NCI-H748 treated with DMSO at 0.1 percent for 48 hours (cell line): ENCODE data around the gene LHX3.

ENCODE experiments used
- DNase-seq: peaks from one replicate; lab custom pipeline; 2025; lab: John Stamatoyannopoulos, UW

Gene LHX3

DNA sequence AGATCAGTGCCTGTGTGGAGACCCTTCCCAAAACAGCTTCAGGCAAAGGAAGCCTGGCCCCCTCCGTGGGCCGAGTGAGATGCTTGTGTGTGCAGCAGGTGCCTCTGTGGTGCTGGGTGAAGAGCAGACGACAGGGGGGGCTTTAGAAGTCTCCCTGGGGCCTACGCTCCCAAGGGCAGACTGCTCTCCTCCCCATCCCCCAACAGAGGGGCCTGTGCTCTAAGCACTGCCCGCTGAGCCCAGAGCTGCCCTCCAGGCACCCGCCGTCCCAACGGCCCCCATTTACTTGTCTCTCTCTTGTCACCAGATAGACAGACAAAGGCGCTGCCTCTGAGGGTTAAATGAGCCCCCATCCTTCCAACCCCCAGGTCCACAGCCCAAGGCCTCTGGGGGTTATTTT, 2.7 kb upstream of the LHX3 start:
- DNase-seq = no peak

DNA sequence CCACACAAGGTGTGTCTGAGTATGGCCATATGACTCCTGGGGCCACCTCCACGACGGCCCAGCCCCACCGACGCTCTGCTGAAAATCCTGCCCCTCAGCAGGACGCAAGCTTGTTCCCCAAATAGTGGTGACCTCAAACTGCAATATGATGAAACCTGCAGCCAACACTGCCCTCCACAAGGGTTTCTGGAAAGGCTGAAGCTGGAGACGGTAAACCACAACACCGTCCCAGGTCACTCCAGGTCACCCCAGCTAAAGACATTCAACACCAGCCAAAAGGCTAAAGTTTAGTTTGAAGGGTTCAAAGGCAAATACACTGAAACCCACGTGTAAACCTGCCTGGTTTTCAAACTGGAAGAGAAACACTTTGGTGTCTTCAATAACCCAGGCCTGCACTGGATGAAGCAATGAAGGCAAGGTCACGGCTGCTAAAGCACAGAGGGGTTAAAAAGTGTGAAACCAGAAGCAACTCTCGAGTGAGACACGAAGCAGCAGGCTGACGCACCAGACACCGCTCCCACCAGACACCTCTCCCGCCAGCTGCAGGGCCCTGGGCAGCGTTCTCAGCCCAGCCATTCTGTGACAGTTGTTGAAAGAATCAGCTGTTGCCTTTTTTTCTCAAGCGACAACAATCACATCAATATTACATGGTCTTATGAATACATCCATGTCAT, 1.8 kb upstream of the LHX3 start:
- no peak for DNase-seq

DNA sequence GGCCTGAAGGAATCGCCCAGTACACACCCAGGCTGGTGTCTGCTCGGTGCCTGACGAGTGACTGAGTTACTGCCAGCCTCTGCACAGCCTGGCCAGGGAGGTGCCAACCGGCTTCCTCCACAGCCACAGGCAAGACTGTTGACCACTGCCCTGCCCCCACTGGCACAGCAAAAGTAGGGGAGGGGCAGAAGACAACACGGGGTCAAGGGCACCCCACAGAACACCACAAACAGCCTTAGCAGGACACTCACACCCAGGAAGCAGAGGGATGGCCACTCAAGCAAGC, 722 bp upstream of the LHX3 start:
- DNase-seq = no peak

GRCh38 chr9:136204145-136204805, 653 bp downstream of the LHX3 start:
- no peak for DNase-seq

DNA sequence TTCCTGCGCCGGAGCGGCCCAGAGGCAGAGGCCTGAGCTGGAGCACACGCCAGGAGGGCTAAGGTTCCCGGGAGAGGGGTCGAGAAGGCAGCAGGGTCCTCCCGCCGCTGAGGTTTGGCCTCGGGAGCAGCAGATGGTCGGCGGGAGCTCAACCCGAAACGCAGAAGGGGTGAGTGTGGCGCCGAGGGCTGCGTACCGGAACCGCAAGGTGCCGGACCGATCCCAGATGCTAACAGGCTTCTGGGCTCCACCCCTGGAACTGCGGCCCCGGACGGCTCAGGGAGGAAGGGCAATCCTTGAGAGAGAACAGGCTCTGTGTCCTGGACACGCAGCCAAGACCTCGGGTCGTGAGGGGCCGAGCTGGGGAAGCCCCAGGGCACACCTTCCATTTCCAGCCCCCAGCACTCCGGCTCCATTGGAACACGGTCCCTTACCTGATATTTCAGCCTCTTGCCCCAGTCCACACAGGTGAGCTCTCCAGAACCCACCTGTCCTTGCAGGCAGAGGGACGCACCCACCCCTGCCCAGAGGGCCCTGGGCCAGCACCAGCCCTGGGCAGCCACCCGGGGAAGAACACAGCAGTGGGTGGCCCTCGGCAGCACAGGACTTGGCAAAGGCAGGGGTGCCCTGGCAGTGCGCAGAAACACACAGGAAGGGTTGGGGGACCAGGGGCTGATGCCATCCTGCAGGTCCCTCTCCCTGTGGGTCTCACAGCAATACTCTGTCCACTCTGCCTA, 1.4 kb downstream of the LHX3 start:
- DNase-seq = no peak

- no peak for DNase-seq
Observed at GRCh38 chr9:136202454-136203407, 2.2 kb downstream of the LHX3 start.

DNA sequence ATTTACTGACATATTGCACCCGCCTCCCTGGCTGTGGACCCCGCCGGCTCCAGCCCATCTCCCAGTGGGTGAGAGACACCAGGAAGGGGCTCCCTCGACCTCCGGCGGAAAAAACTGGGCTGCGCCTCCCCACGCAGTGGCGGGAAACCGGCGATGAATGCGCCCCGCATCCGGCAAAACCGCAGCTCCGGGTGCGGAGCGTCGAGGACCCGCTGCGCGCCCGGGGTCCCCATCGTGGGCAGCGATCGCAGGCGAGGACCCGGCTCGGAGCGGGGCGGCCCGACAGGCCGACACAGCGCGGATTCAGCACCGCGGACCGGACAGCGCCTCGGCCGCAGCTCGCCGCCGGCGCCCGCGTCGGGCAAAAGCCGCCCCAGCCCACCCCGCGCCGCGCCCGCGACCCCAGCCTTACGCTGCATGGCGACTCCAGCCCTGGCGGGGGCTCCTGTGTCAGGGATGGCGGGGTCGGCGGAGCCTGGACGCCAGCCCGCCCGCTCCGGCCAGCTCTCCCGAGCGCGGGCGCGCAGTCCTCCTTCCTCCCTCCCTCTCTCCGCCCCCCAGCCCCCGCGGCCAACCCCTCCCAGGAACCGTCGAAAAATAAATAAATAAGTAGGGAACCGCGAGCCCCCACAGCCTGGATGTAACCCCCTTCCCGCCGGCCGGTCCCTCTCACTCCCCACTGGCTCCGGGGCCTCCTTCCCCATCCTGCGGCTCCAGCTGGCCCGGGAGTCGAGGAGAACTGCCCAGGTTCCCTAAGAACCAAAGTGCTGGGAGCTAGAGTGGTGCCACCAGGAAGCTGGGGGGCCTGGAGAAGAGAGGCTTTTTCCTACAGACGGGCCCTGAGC, 3.1 kb downstream of the LHX3 start:
- no peak for DNase-seq

GRCh38 chr9:136201174-136201573, 3.8 kb downstream of the LHX3 start:
- no peak for DNase-seq

GRCh38 chr9:136200424-136200823, 4.5 kb downstream of the LHX3 start:
- no peak for DNase-seq

GRCh38 chr9:136199391-136200288, 5.3 kb downstream of the LHX3 start:
- no peak for DNase-seq

DNA sequence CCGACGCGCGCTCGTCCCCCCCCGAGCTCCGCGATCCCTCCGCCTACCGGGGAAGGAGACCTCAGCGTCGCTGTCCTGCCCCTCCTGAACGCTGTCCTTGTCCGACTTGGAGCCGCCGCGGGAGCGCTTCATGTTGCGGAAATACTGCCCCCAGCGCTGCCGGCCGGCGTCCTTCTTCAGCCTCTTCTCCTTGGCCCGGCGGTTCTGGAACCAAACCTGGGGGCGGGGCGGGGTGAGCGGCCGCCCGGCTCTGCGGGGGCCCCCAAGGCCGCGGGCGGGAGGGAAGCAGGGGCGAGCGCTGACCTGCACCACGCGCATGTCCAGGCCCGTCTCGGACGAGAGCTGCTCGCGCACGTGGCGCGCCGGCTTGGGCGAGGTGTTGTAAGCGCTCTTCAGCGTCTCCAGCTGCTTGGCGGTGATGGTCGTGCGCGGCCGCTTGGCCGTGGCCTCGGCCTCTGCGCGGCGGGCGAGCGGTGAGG, 6.3 kb downstream of the LHX3 start:
- DNase-seq = no peak

DNA sequence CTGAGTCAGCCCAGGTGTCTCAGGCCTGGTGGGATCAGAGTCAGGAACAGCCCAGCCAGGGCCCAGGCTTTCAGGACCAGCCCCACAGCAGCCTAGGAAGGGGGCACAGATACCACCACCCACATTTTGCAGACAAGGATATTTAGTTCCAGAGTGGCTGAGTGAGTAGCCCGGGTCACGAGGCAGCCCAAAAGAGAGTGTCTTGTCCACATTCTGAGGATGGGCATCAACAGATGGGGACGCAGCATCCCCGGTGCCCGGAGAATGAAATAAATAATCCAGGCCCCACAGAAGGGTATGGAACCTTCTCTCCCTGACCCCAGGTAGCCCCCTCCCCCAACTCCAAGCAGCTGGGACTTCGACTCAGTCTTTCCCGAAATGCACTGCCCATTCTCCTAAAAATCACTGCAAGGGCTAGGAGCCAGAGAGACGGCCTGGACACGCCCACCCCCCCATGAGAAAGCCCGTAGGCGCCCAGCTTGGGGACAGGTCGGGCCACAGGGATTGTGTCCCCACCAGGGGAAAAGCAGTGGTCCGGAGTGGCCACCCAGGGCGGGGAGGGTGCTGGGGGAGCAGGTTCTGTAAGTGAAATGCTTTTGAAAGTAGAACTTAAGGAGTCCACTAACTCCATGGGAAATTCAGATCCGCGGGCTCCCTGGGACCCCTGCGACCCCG, 6.9 kb downstream of the LHX3 start:
- DNase-seq = no peak

- DNase-seq = no peak
Observed at GRCh38 chr9:136197084-136197875, 7.6 kb downstream of the LHX3 start.

DNA sequence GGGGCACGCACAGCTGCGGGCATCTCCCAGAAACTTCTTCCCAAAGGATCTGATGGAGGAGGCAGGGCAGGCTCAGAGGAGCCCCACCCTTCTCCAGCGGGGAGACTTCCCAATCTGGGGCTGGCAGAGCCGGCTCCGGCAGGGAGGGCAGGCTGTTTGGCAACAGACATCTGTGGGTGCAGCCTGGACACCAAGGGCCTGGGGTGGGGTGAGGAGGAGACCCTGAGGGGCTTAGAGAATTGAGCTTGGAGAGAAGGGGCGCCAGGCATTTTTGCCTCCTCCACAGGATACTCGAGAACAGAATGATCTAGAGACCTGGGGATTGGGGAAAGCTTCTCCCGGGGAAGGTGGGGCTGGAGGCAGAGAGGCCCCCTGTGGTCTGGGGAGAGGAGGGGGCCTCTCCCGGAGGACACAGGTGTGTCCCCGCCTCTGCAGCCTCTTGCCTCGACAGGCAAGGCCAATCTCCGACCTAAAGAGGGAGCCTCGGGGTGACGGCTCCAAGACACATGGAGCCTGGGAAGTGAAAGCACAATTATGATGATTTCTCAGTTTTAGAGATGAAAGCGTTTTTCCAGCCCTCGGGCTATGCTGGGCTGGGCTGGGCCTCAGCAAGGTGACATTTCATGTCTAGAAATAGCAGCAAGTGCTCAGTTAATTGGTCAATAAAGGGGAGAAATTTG, 8.4 kb downstream of the LHX3 start:
- DNase-seq = no peak

- DNase-seq = no peak
Observed at GRCh38 chr9:136194540-136194939, 10.4 kb downstream of the LHX3 start.

- no peak for DNase-seq
Observed at GRCh38 chr9:136193891-136194279, 11.0 kb downstream of the LHX3 start.

GRCh38 chr9:136193127-136193890, 11.6 kb downstream of the LHX3 start:
- no peak for DNase-seq
